Measurements from ENCODE around the gene CDKL5.

DNA sequence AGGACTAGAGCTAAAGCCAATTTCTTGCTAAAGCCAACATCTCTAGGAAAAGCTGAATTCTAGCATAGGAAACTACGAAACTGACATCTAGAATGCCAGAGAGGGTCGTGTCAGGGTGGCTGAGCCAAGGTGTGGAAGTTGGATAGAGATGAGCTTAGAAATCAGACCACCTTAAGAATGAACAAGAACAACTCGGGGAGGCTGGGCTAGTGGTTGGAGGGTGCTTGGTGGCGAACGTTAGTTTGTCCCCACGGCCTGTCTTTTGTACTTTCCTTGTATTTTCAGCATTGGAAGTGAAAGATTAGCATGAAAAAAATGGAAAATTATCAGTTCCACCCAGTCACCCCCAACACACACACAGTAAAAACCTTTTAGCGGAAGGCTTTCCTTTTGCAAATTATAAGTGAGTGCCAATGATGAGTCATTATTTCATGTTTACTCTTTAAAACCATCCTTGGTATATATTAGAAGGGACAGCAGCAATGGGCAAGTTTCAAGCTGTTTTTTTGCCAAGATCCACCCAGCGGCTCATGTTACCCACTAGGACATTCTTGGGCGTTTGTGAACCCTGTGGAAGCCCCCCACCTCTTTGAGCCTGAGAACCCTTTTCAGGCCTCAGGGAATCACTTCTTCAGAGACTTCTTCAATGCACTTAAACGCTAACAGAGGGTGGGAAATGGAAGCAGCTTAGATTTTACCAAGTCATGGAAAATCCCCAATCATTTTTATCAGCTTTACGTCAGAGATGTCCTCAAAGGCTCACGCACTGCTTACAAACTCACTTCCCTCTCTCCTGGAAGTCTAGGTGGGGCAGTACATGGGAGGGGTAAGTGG is 277.2 kb downstream of the CDKL5 start:
- TF ChIP-seq EZH2 (IDR thresholded peaks at IDR 0.05; ENCODE audit: low read depth, unreplicated experiment) (no peak), JUNB (IDR thresholded peaks at IDR 0.05; ENCODE audit: unreplicated experiment) (no peak), EZH2phosphoT487 (IDR thresholded peaks at IDR 0.05; ENCODE audit: unreplicated experiment) (no peak), REST (IDR thresholded peaks at IDR 0.05; ENCODE audit: unreplicated experiment) (no peak), NANOG (IDR thresholded peaks at IDR 0.05; ENCODE audit: borderline replicate concordance) (no peak)
- TF ChIP-seq, protein P1, sequence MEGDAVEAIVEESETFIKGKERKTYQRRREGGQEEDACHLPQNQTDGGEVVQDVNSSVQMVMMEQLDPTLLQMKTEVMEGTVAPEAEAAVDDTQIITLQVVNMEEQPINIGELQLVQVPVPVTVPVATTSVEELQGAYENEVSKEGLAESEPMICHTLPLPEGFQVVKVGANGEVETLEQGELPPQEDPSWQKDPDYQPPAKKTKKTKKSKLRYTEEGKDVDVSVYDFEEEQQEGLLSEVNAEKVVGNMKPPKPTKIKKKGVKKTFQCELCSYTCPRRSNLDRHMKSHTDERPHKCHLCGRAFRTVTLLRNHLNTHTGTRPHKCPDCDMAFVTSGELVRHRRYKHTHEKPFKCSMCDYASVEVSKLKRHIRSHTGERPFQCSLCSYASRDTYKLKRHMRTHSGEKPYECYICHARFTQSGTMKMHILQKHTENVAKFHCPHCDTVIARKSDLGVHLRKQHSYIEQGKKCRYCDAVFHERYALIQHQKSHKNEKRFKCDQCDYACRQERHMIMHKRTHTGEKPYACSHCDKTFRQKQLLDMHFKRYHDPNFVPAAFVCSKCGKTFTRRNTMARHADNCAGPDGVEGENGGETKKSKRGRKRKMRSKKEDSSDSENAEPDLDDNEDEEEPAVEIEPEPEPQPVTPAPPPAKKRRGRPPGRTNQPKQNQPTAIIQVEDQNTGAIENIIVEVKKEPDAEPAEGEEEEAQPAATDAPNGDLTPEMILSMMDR (conservative IDR thresholded peaks at IDR 0.05; ENCODE audit: low read depth in 2 of 2) = no peak

Data from GM23338 (cell line).